ENCODE measurements around the gene NPAS2. TPM values are rescaled to one million over a fixed set of nuclear protein-coding genes. Genes with fewer than 3 reads are reported as not detected.

The NPAS2 gene
- total and polyA plus RNA-seq, 2 of the 8 experiments (the other 6 are each of a cell fraction or from before 2014, with no cell fraction given), result 1.8 to 1.9 TPM

DNA sequence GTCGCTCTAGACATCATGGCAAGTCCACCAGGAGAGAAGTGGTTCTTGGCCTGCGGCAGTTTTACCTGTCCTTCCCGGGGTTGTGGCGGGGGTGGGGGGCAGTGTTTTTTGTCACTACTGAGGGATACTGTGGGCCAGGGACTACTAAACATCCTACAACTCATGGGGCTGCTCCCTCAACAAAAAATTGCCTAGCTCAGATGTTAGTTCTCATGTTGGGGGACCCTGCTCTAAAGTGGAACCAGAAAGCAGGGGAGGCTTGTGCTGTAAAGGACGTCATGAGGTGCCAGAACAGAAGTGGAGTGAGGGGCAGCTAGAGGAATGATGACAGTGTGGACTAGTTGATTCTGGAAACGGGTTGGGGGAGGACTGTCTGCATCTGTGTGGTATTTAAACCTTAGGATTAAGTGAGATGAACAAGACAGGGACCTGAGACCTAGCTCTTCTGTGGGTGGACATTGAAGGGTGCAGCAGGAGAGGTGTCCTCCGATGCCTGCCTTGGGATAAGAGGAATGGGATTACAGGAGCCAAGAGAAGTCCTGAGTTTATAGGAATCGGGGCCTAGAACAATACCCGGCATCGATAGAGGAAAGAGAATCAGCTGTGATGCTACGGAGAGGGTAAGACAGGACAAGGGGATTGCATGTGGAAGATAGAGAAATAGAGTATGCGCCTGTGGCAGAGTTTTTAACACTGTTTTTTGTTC, 184.8 kb downstream of the NPAS2 start:
- no peak overlapping the region for H2BK120ac ChIP-seq (replicated peaks; ENCODE audit: low read depth, low read length)
- peaks cover 33 to 66% (median 52%) of the 10 kb centered on the region in 4 experiments for H3K36me3 ChIP-seq (ENCODE audit: control insufficient read depth in 2 of 4, insufficient read depth in 4 of 4, low read length in 3 of 4)
- no peak overlapping the region for H2AFZ ChIP-seq (ENCODE audit: low read length)
- H2BK12ac ChIP-seq (ENCODE audit: low read depth, low read length), result no peak overlapping the region
- H3K23me2 ChIP-seq (ENCODE audit: low read depth, low read length), result peaks cover 8% of the 10 kb centered on the region
- no peak overlapping the region for H2AK5ac ChIP-seq (ENCODE audit: low read depth, low read length)
- no peak overlapping the region for H2BK15ac ChIP-seq (ENCODE audit: low read length)
- peak overlapping the region; percentile 92 for H3K4me2 ChIP-seq (ENCODE audit: insufficient read depth in 1 of 2, low read depth in 2 of 2, low read length in 2 of 2)
- no peak overlapping the region for H3K4ac ChIP-seq (replicated peaks; ENCODE audit: insufficient read length, low read depth, low read length)
- H3K27me3 ChIP-seq (replicated peaks in 1 of 4; ENCODE audit: control insufficient read depth in 3 of 4, extremely low read depth in 1 of 4, insufficient read depth in 3 of 4, low read length in 3 of 4), result peaks cover 0 to 7% (median 2%) of the 10 kb centered on the region in 4 experiments; a peak in 3 of 7 replicates
- H4K8ac ChIP-seq (ENCODE audit: extremely low read depth, insufficient read depth, low read length), result no peak overlapping the region; the same call in 1 of the 2 replicates
- no peak for DNase-seq (ENCODE audit: low read depth in 1 of 2, low spot score in 2 of 2)
- H4K91ac ChIP-seq (replicated peaks; ENCODE audit: insufficient read length, low read length), result no peak overlapping the region
- peak overlapping the region; percentile 26; the same call in 1 of the 2 replicates for H2BK5ac ChIP-seq (ENCODE audit: low read depth, low read length)
- H2BK20ac ChIP-seq (ENCODE audit: low read length), result no peak overlapping the region
- H3K27ac ChIP-seq (ENCODE audit: low read depth, low read length), result no peak overlapping the region
- peak overlapping the region in 2 of 4 experiments; percentile 3 to 88; a peak in 1 of 8 replicates for H3K4me3 ChIP-seq (ENCODE audit: extremely low read depth in 1 of 4, insufficient read depth in 2 of 4, low read depth in 3 of 4, low read length in 4 of 4)
- H3K14ac ChIP-seq (ENCODE audit: insufficient read length), result no peak overlapping the region
- H3K4me1 ChIP-seq (replicated peaks in 1 of 4; ENCODE audit: control insufficient read depth in 3 of 4, insufficient read depth in 4 of 4, low read length in 3 of 4), result peaks cover 5 to 10% (median 8%) of the 10 kb centered on the region in 4 experiments; a peak in 6 of 7 replicates
- no peak overlapping the region for H3K18ac ChIP-seq (ENCODE audit: extremely low read depth, low read length)
- no peak for FAIRE-seq
- peaks cover 18 to 30% of the 10 kb centered on the region in 2 experiments for H4K20me1 ChIP-seq (replicated peaks in 1 of 2; ENCODE audit: control insufficient read depth in 1 of 2, insufficient read depth in 2 of 2, low read length in 2 of 2)
- no peak overlapping the region for H3K23ac ChIP-seq (ENCODE audit: insufficient read length)
- H3K9ac ChIP-seq (replicated peaks in 1 of 4; ENCODE audit: extremely low read depth in 1 of 4, low read depth in 3 of 4, low read length in 3 of 4), result peak overlapping the region in 1 of 4 experiments; percentile 33; a peak in 2 of 7 replicates
- peaks cover 6 to 33% of the 10 kb centered on the region in 2 experiments for H3K79me2 ChIP-seq (ENCODE audit: control insufficient read depth in 1 of 2, insufficient read depth in 2 of 2, low read length in 2 of 2)
- no peaks in the 10 kb centered on the region for H3K9me3 ChIP-seq (ENCODE audit: insufficient read depth in 2 of 2, low read depth in 1 of 2, low read length in 1 of 2)
- H3K79me1 ChIP-seq (ENCODE audit: low read depth, low read length), result peaks cover 3% of the 10 kb centered on the region
- ChIA-PET CTCF (ENCODE audit: partially characterized antibody) (interaction anchor here (0.6 to 1.7 kb wide), 8 partner anchors 8 to 668 kb away, joined by 3 to 5 read pairs (median 4); no protein-coding TSS in a partner anchor), POLR2A (ENCODE audit: partially characterized antibody) (interaction anchor here (0.6 to 8.5 kb wide), 27 partner anchors 10 to 1938 kb away, joined by 3 to 151 read pairs (median 4); partner anchors contain the start of genes PDCL3 and TBC1D8)
- H3K56ac ChIP-seq (replicated peaks; ENCODE audit: insufficient read length, low read depth, low read length), result no peak overlapping the region
- 88% methylated on average over 12 of the region's 12 CpGs; no CpG with 5 or more reads in 1 of the 2 experiments for WGBS, 2 experiments (ENCODE audit: extremely low coverage in 1 of 2, insufficient coverage in 1 of 2, insufficient read length in 1 of 2, insufficient replicate concordance in 2 of 2, low coverage in 1 of 2, low lambda C conversion rate in 2 of 2, missing lambda C conversion rate in 1 of 2)
- H4K5ac ChIP-seq (ENCODE audit: insufficient read length, low read depth, low read length), result no peak overlapping the region
- TF ChIP-seq ASH2L (IDR thresholded peaks at IDR 0.05; ENCODE audit: low read length) (no peak), BCL11A (IDR thresholded peaks at IDR 0.05; ENCODE audit: low read depth in 2 of 2, low read length in 2 of 2) (no peak), EGR1 (IDR thresholded peaks at IDR 0.05; ENCODE audit: borderline replicate concordance, low read depth, low read length) (no peak), POLR2A (IDR thresholded peaks at IDR 0.05; ENCODE audit: control extremely low read depth in 1 of 2, low read depth in 2 of 2, low read length in 2 of 2) (peak in 1 of 2 experiments; percentile 52; a peak in 2 of 3 replicates), SRF (IDR thresholded peaks at IDR 0.05; ENCODE audit: low read depth, low read length) (no peak), RFX5 (IDR thresholded peaks at IDR 0.05; ENCODE audit: borderline replicate concordance, low read depth, low read length) (no peak), BRCA1 (IDR thresholded peaks at IDR 0.05; ENCODE audit: low read depth, low read length) (no peak)
- TF ChIP-seq, protein P1, sequence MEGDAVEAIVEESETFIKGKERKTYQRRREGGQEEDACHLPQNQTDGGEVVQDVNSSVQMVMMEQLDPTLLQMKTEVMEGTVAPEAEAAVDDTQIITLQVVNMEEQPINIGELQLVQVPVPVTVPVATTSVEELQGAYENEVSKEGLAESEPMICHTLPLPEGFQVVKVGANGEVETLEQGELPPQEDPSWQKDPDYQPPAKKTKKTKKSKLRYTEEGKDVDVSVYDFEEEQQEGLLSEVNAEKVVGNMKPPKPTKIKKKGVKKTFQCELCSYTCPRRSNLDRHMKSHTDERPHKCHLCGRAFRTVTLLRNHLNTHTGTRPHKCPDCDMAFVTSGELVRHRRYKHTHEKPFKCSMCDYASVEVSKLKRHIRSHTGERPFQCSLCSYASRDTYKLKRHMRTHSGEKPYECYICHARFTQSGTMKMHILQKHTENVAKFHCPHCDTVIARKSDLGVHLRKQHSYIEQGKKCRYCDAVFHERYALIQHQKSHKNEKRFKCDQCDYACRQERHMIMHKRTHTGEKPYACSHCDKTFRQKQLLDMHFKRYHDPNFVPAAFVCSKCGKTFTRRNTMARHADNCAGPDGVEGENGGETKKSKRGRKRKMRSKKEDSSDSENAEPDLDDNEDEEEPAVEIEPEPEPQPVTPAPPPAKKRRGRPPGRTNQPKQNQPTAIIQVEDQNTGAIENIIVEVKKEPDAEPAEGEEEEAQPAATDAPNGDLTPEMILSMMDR (IDR thresholded peaks at IDR 0.05; ENCODE audit: control extremely low read depth in 1 of 3, insufficient read depth in 1 of 3, low read depth in 1 of 3, low read length in 3 of 3), result no peak

Data from H1 (cell line).